H1 (cell line): Measurements from ENCODE around the gene RSPH9. TPM values are rescaled to one million over a fixed set of nuclear protein-coding genes. Genes with fewer than 3 reads are reported as not detected.

Experiments used
- CTCF ChIA-PET: fragments of 300-600 bp; sonication (Branson Sonifier 250); formaldehyde crosslinking; loops from one replicate; lab custom pipeline; 2021; ENCODE audit not compliant: partially characterized antibody; lab: Charles Lee
- POLR2A ChIA-PET: fragments of 300-600 bp; sonication (Branson Sonifier 250); formaldehyde crosslinking; loops from one replicate; lab custom pipeline; 2021; ENCODE audit warnings: inconsistent platforms; ENCODE audit not compliant: partially characterized antibody; lab: Charles Lee
- DNase-seq, 2 experiments: peaks; one replicate each; pipeline versions ENCODE4 v3.0.0 to v3.0.0-alpha.2; 2010 to 2022; ENCODE audit warnings: low spot score in 2 of 2, low read depth in 1 of 2, mixed read lengths in 1 of 2
- FAIRE-seq: peaks from 2 replicates; lab custom pipeline; 2011; peaks lifted over from hg19 to GRCh38; lab: Jason Lieb, UNC
- H2AFZ ChIP-seq: 2 replicates; pipeline ENCODE4 v1.8.1; 2012; ENCODE audit warnings: low read length, inconsistent platforms
- H2AK5ac ChIP-seq: 2 replicates; pipeline ENCODE4 v1.6.1; 2013; ENCODE audit warnings: low read depth, low read length
- H2BK120ac ChIP-seq: replicated peaks from 2 replicates; pipeline ENCODE3; 2013; ENCODE audit warnings: low read depth, low read length, inconsistent platforms
- H2BK12ac ChIP-seq: 2 replicates; pipeline ENCODE4 v1.6.1; 2013; ENCODE audit warnings: low read depth, low read length
- H2BK15ac ChIP-seq: 2 replicates; pipeline ENCODE4 v1.6.1; 2013; ENCODE audit warnings: low read length
- H2BK20ac ChIP-seq: 2 replicates; pipeline ENCODE4 v1.6.1; 2013; ENCODE audit warnings: low read length
- H2BK5ac ChIP-seq: 2 replicates; pipeline ENCODE4 v1.6.1; 2013; ENCODE audit warnings: low read depth, low read length
- H3K14ac ChIP-seq: 2 replicates; pipeline ENCODE4 v1.6.1; 2013; ENCODE audit warnings: inconsistent platforms; ENCODE audit not compliant: insufficient read length
- H3K18ac ChIP-seq: 2 replicates; pipeline ENCODE4 v1.6.1; 2013; ENCODE audit warnings: low read length; ENCODE audit errors: extremely low read depth
- H3K23ac ChIP-seq: 2 replicates; pipeline ENCODE4 v1.6.1; 2013; ENCODE audit warnings: inconsistent platforms; ENCODE audit not compliant: insufficient read length
- H3K23me2 ChIP-seq: 2 replicates; pipeline ENCODE4 v1.6.1; 2013; ENCODE audit warnings: low read depth, low read length
- H3K27ac ChIP-seq: 2 replicates; pipeline ENCODE4 v1.6.1; 2011; ENCODE audit warnings: low read depth, low read length, inconsistent platforms
- H3K27me3 ChIP-seq, 4 experiments: replicated peaks in 1 of 4; 1 replicate in 1 of 4; 2 replicates in 3 of 4; pipeline versions ENCODE4 v1.6.1 to v1.8.1; 2011 to 2013; ENCODE audit warnings: low read length in 3 of 4, mild to moderate bottlenecking in 3 of 4, inconsistent platforms in 2 of 4, mixed read lengths in 2 of 4, moderate library complexity in 1 of 4; ENCODE audit not compliant: control insufficient read depth in 3 of 4, insufficient read depth in 3 of 4; ENCODE audit errors: extremely low read depth in 1 of 4
- H3K36me3 ChIP-seq, 4 experiments: 2 replicates each; pipeline versions ENCODE4 v1.6.1 to v1.8.1; 2011 to 2013; ENCODE audit warnings: mild to moderate bottlenecking in 4 of 4, low read length in 3 of 4, moderate library complexity in 2 of 4, control low read depth in 1 of 4, inconsistent platforms in 1 of 4; ENCODE audit not compliant: insufficient read depth in 4 of 4, control insufficient read depth in 2 of 4
- H3K4ac ChIP-seq: replicated peaks from 2 replicates; pipeline ENCODE3; 2013; ENCODE audit warnings: low read length, low read depth, mixed read lengths, inconsistent platforms; ENCODE audit not compliant: insufficient read length
- H3K4me1 ChIP-seq, 4 experiments: replicated peaks in 1 of 4; 1 replicate in 1 of 4; 2 replicates in 3 of 4; pipeline versions ENCODE4 v1.6.1 to v1.8.1; 2011 to 2013; ENCODE audit warnings: low read length in 3 of 4, inconsistent platforms in 2 of 4, mixed read lengths in 1 of 4; ENCODE audit not compliant: insufficient read depth in 4 of 4, control insufficient read depth in 3 of 4
- H3K4me2 ChIP-seq, 2 experiments: 2 replicates each; pipeline versions ENCODE4 v1.6.1 to v1.8.1; 2011 to 2013; ENCODE audit warnings: low read depth in 2 of 2, low read length in 2 of 2, control low read depth in 1 of 2, inconsistent platforms in 1 of 2, mild to moderate bottlenecking in 1 of 2; ENCODE audit not compliant: insufficient read depth in 1 of 2
- H3K4me3 ChIP-seq, 4 experiments: fragments of 200-600, 300-600 bp in 1 of 4; sonication (generic), shearing (Covaris generic), sonication (Bioruptor Twin) in 1 of 4; 2 replicates each; pipeline versions ENCODE4 v1.5.1 to v1.8.1; 2011 to 2016; ENCODE audit warnings: low read length in 4 of 4, low read depth in 3 of 4, control low read depth in 2 of 4, inconsistent platforms in 2 of 4, mild to moderate bottlenecking in 2 of 4, mixed read lengths in 1 of 4, moderate library complexity in 1 of 4; ENCODE audit not compliant: insufficient read depth in 2 of 4; ENCODE audit errors: extremely low read depth in 1 of 4
- H3K56ac ChIP-seq: replicated peaks from 2 replicates; pipeline ENCODE3; 2013; ENCODE audit warnings: low read depth, mild to moderate bottlenecking, mixed read lengths, low read length, inconsistent platforms; ENCODE audit not compliant: insufficient read length
- H3K79me1 ChIP-seq: 2 replicates; pipeline ENCODE4 v1.6.1; 2013; ENCODE audit warnings: low read depth, low read length, control low read depth
- H3K79me2 ChIP-seq, 2 experiments: 2 replicates each; pipeline versions ENCODE4 v1.6.1 to v1.8.1; 2012 to 2013; ENCODE audit warnings: low read length in 2 of 2, mild to moderate bottlenecking in 2 of 2, inconsistent platforms in 1 of 2; ENCODE audit not compliant: insufficient read depth in 2 of 2, control insufficient read depth in 1 of 2
- H3K9ac ChIP-seq, 4 experiments: replicated peaks in 1 of 4; 1 replicate in 1 of 4; 2 replicates in 3 of 4; pipeline versions ENCODE4 v1.6.1 to v1.8.1; 2011 to 2013; ENCODE audit warnings: low read depth in 3 of 4, low read length in 3 of 4, control low read depth in 2 of 4, mild to moderate bottlenecking in 2 of 4, moderate library complexity in 2 of 4, inconsistent platforms in 1 of 4; ENCODE audit errors: extremely low read depth in 1 of 4
- H3K9me3 ChIP-seq, 2 experiments: 2 replicates each; pipeline versions ENCODE4 v1.6.1 to v1.8.1; 2012 to 2013; ENCODE audit warnings: mild to moderate bottlenecking in 2 of 2, moderate library complexity in 2 of 2, control low read depth in 1 of 2, inconsistent platforms in 1 of 2, low read depth in 1 of 2, low read length in 1 of 2, mixed read lengths in 1 of 2; ENCODE audit not compliant: insufficient read depth in 2 of 2
- H4K20me1 ChIP-seq, 2 experiments: replicated peaks in 1 of 2; 2 replicates each; pipeline versions ENCODE3 to v1.8.1; 2011 to 2013; ENCODE audit warnings: inconsistent platforms in 2 of 2, low read length in 2 of 2, mild to moderate bottlenecking in 1 of 2; ENCODE audit not compliant: insufficient read depth in 2 of 2, control insufficient read depth in 1 of 2
- H4K5ac ChIP-seq: 2 replicates; pipeline ENCODE4 v1.6.1; 2013; ENCODE audit warnings: low read length, low read depth, mixed read lengths, inconsistent platforms; ENCODE audit not compliant: insufficient read length
- H4K8ac ChIP-seq: 2 replicates; pipeline ENCODE4 v1.8.0; 2013; ENCODE audit warnings: mild to moderate bottlenecking, moderate library complexity, low read length, inconsistent platforms; ENCODE audit not compliant: insufficient read depth; ENCODE audit errors: extremely low read depth
- H4K91ac ChIP-seq: replicated peaks from 2 replicates; pipeline ENCODE3; 2013; ENCODE audit warnings: low read length, mixed read lengths, inconsistent platforms; ENCODE audit not compliant: insufficient read length
- CREB1 ChIP-seq: IDR thresholded peaks from 2 replicates; pipeline ENCODE4 v1.6.1; 2012; ENCODE audit warnings: inconsistent platforms
- SP1 ChIP-seq: IDR thresholded peaks from 2 replicates; pipeline ENCODE4 v1.6.1; 2011; ENCODE audit warnings: low read depth, low read length
- WGBS, 2 experiments: shearing (Covaris generic) in 1 of 2; methylation state at CpG; one replicate each; pipeline versions ENCODE4 v1.1.6 to v1.1.7; 2013 to 2015; ENCODE audit warnings: low lambda C conversion rate in 2 of 2, mixed read lengths in 2 of 2, inconsistent platforms in 1 of 2, low coverage in 1 of 2, missing lambda C conversion rate in 1 of 2; ENCODE audit not compliant: insufficient replicate concordance in 2 of 2, insufficient coverage in 1 of 2, insufficient read length in 1 of 2; ENCODE audit errors: extremely low coverage in 1 of 2, missing lambda C conversion rate in 1 of 2; 5-methylcytosine and 5-hydroxymethylcytosine counted together
- polyA plus RNA-seq, 7 experiments: library from polyadenylated mRNA; depleted of rRNA in 3 of 7; stranded (reverse) in 5 of 7; unstranded in 2 of 7; fragments of >200 nt in 5 of 7; fragments of 200-250 nt in 2 of 7; gene quantifications; 1 replicate in 5 of 7; 2 replicates in 1 of 7; 4 replicates in 1 of 7; pipeline versions ENCODE4 v1.2.1 to v1.2.3, GENCODE V29; 2011 to 2013; ENCODE audit warnings: missing spikeins in 2 of 7, mixed read lengths in 2 of 7
- total RNA-seq: library from RNA; stranded (reverse); fragmentation: NEBNext Ultra II Directional; extraction: Animal tissue kit (Norgen Biotek cat#: 25700); gene quantifications from 2 replicates; pipeline ENCODE4 v1.2.1, GENCODE V29; 2021

Gene RSPH9
- total and polyA plus RNA-seq, 2 of the 8 experiments (the other 6 are each of a cell fraction or from before 2014, with no cell fraction given), result 0.15 to 0.23 TPM

DNA sequence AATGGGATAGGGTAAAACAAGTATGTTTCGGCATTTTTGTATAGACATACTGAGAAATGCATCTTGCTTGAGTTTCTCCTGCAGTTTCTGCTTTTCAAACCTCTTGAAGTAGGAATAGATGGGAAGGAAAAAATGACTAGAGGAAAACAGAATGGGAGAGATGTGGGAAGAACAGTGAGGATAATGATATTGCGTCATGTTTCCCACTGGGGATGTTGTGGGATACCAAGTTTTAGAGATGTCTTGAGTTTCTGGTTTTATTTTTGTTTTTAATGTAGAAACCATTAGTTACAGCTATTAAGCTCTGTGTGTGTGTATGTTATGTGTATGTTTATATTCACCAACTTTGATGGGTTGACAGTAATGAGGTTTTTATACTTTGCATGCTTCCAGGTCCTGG, 44.2 kb upstream of the RSPH9 start:
- CTCF ChIA-PET, result interaction anchor here (0.8 to 1.8 kb wide), 2 partner anchors 10 to 478 kb away, joined by 4 to 5 read pairs; no protein-coding TSS in a partner anchor
- H3K18ac ChIP-seq, result no peak overlapping the region

More for the DNA sequence above, 44.2 kb upstream of the RSPH9 start:
- no peaks in the 10 kb centered on the region for H3K79me1 ChIP-seq
- no peaks in the 10 kb centered on the region for H3K9me3 ChIP-seq
- H3K4me3 ChIP-seq, result no peak overlapping the region
- no peak overlapping the region for H2BK120ac ChIP-seq
- no peak overlapping the region for H3K4me2 ChIP-seq
- H3K27ac ChIP-seq, result no peak overlapping the region
- 87% methylated on average over 2 of the region's 2 CpGs; no CpG with 5 or more reads in 1 of the 2 experiments for WGBS, 2 experiments
- no peaks in the 10 kb centered on the region for H3K23me2 ChIP-seq
- no peak overlapping the region for H2BK15ac ChIP-seq
- POLR2A ChIA-PET, result interaction anchor here (0.6 to 2.2 kb wide), 3 partner anchors 8 to 24 kb away, joined by 3 to 9 read pairs (median 3); no protein-coding TSS in a partner anchor
- no peak overlapping the region for H3K14ac ChIP-seq
- DNase-seq, result no peak
- TF ChIP-seq CREB1 (no peak), SP1 (no peak)
- no peaks in the 10 kb centered on the region for H3K27me3 ChIP-seq
- H3K36me3 ChIP-seq, result peaks cover 2 to 13% (median 6%) of the 10 kb centered on the region in 4 experiments; a peak in 5 of 8 replicates
- no peak overlapping the region for H3K23ac ChIP-seq
- no peak overlapping the region for H2BK20ac ChIP-seq
- no peak overlapping the region for H2AFZ ChIP-seq
- no peak overlapping the region for H4K8ac ChIP-seq
- H3K4me1 ChIP-seq, result no peaks in the 10 kb centered on the region
- H4K5ac ChIP-seq, result no peak overlapping the region
- no peak overlapping the region for H3K4ac ChIP-seq
- H2AK5ac ChIP-seq, result no peak overlapping the region
- no peak overlapping the region for H4K91ac ChIP-seq
- no peak overlapping the region for H3K9ac ChIP-seq
- FAIRE-seq, result no peak
- no peak overlapping the region for H2BK12ac ChIP-seq
- no peaks in the 10 kb centered on the region for H4K20me1 ChIP-seq
- H2BK5ac ChIP-seq, result no peak overlapping the region
- H3K56ac ChIP-seq, result no peak overlapping the region
- H3K79me2 ChIP-seq, result no peaks in the 10 kb centered on the region
